ENCODE results near the gene TTC23.

TTC23 gene

DNA sequence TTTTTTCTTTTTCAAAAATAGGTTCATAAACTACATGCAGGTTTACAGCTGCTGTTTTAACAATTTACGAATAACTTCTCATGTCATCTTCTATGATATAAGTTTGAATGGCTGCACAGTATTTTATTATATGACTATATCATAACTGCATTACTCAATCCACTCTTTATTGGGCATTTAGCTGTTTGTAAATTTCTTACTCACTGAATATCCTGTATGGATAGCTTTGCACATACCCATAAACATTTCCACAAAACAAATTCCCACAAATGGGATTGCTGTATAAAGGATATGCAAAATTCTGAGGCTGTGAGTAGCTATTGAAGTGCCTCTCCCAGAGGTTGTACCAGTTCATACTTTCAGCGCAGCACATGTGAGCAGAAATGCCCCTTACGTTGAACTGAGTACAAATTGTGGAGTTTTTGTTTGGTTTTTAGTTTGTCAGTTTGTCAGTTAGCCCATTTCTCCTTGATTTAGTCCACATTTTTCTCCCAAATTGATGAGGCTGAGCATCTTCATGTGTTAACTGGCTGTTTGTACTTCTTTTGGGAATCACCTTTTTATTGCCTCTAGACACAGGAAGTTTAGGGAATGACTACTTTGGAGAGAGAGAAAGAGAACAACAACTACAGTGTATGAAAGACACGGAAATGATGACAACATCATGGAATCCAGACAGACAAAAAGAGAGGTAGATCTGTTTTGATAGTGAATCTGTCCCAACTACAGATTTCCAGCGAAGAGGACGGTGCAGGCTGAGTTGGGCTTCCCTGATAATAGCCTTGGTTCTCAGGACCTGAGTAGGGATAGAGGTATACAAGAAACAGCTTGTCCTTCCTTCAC, 24.8 kb downstream of the TTC23 start:
- TF ChIP-seq, protein P1, sequence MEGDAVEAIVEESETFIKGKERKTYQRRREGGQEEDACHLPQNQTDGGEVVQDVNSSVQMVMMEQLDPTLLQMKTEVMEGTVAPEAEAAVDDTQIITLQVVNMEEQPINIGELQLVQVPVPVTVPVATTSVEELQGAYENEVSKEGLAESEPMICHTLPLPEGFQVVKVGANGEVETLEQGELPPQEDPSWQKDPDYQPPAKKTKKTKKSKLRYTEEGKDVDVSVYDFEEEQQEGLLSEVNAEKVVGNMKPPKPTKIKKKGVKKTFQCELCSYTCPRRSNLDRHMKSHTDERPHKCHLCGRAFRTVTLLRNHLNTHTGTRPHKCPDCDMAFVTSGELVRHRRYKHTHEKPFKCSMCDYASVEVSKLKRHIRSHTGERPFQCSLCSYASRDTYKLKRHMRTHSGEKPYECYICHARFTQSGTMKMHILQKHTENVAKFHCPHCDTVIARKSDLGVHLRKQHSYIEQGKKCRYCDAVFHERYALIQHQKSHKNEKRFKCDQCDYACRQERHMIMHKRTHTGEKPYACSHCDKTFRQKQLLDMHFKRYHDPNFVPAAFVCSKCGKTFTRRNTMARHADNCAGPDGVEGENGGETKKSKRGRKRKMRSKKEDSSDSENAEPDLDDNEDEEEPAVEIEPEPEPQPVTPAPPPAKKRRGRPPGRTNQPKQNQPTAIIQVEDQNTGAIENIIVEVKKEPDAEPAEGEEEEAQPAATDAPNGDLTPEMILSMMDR (IDR thresholded peaks at IDR 0.05; ENCODE audit: control insufficient read depth, insufficient read depth, low read depth, low read length, missing control alignments) = no peak
- H3K4me3 ChIP-seq (ENCODE audit: control insufficient read depth, low read depth, low read length) = no peak overlapping the region
- DNase-seq (ENCODE audit: low read depth) = no peak

DNA sequence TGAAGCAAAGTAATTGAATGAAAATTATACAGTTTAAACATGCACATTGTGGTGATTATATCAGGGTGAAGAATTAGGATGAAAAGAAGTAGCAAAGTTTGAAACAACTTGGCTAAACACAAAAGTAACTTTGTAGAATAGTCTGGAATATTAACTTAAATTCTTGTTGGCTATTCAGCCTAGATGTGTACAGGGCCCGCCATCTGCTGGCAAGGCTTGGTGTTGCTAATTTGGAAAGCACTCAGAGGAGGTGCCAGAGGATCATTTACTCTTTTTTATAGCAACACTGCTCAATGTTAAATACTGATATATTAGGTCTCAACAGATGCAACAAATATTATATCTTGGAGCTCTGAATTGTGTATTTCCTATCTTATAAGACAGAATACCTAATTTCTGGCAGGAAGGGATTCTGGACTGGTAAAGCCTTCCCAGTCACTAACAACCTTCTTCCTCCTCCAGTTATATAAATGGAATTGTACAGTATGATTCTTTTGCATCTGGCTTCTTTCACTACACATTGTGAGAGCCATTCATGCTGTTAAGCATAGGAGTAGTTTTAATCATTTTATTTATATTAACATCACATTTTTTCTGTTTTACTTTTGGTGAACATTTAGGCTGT, 36.1 kb downstream of the TTC23 start:
- DNase-seq (ENCODE audit: low read depth) = peak; percentile 24
- TF ChIP-seq, protein P1 (IDR thresholded peaks at IDR 0.05; ENCODE audit: control insufficient read depth, insufficient read depth, low read depth, low read length, missing control alignments) = peak; percentile 88
- H3K4me3 ChIP-seq (ENCODE audit: control insufficient read depth, low read depth, low read length) = no peak overlapping the region

DNA sequence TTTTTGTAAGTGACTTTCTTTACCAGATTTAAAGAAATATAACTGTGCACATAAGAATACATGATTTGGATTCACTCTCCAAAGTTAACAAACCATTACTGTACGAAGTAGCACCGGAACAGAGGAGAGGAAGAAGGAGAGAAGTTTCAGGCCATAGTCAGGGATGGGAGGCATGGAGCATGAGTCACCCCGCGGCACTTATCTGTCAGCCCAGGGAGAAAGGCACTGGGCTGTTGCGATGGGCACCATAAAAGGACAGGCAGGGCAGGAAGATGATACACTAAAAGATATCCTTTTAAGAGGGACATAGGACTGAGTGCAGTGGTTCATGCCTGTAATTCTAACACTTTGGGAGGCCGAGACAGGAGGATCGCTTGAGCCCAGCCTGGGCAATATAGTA, 37.0 kb downstream of the TTC23 start:
- no peak for DNase-seq (ENCODE audit: low read depth)
- TF ChIP-seq, protein P1 (IDR thresholded peaks at IDR 0.05; ENCODE audit: control insufficient read depth, insufficient read depth, low read depth, low read length, missing control alignments) = no peak
- H3K4me3 ChIP-seq (ENCODE audit: control insufficient read depth, low read depth, low read length) = no peak overlapping the region

DNA sequence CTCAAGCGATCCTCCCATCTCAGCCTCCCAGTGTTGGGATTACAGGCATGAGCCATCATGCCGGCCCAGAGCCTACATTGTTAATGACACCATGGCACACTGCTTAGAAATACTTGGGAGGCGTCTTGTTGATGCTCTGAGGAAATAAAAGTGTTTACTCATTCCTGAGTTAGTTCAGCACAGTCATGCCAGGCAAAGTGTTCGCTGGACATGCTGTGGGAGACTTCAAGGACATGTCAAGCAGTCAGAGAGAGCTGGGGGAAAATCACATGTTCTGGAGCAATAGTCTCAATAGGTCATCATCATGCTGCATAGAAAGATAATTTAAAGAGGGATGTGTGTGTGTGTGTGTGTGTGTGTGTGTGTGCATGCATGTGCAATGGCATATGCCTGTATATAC, 37.5 kb downstream of the TTC23 start:
- H3K4me3 ChIP-seq (ENCODE audit: control insufficient read depth, low read depth, low read length) = no peak overlapping the region
- TF ChIP-seq, protein P1 (IDR thresholded peaks at IDR 0.05; ENCODE audit: control insufficient read depth, insufficient read depth, low read depth, low read length, missing control alignments) = no peak

DNA sequence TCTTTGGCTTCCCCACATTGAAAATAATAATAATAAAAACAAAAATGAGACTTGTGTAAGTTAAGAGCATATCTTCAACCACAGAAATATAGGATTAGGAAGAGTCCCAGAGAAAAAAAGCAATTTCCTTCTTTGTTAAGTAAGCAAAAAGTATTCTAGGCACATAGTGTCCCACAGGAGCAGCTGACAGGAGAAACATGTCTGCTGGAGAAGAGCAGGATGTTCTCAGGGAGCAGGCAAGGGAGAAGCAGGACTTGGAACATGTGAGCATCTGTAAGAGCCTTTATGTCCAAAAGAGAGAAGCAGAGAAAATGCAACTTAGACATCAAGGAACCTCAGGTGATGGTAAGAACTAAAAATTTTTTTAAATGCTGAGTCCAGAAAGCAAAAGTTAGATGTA, 39.0 kb downstream of the TTC23 start:
- no peak overlapping the region for H3K4me3 ChIP-seq (ENCODE audit: control insufficient read depth, low read depth, low read length)
- TF ChIP-seq, protein P1 (IDR thresholded peaks at IDR 0.05; ENCODE audit: control insufficient read depth, insufficient read depth, low read depth, low read length, missing control alignments) = no peak
- no peak for DNase-seq (ENCODE audit: low read depth)

More for the DNA sequence above, 37.5 kb downstream of the TTC23 start:
- DNase-seq (ENCODE audit: low read depth) = no peak

DNA sequence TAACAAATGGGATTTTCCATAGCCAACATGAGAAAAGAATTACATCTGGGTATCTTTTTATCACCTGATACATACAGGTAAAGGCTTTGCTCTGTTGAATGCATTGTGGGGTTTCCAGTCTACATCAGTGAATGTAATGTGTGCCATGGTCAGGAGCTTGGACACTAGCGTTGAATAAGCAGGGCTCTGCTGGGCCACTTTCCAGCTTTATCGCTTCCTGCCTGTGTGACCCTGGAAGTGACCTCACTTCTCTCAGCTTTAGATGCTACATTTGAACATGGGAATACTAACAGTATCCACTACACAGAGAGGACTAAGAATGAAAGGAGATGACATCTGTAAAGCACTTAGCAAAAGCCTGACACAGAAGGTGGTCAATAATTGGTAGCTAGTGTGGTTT, 40.1 kb downstream of the TTC23 start:
- H3K4me3 ChIP-seq (ENCODE audit: control insufficient read depth, low read depth, low read length) = no peak overlapping the region
- TF ChIP-seq, protein P1 (IDR thresholded peaks at IDR 0.05; ENCODE audit: control insufficient read depth, insufficient read depth, low read depth, low read length, missing control alignments) = no peak
- DNase-seq (ENCODE audit: low read depth) = no peak
